HepG2 (cell line): ENCODE data around the gene PRSS8. TPM values are rescaled to one million over a fixed set of nuclear protein-coding genes. Genes with fewer than 3 reads are reported as not detected.
A peak's percentile ranks its signal among the peaks of the same experiment; 100 is the strongest.

Source experiments
- ADNP ChIP-seq: sonication (generic); formaldehyde crosslinking; IDR thresholded peaks from 2 replicates; pipeline ENCODE4 v1.4.0; 2020; ENCODE audit warnings: missing genetic modification reagents
- DR1 ChIP-seq: sonication (generic); formaldehyde crosslinking; IDR thresholded peaks from 2 replicates; pipeline ENCODE4 v1.8.0; 2021; ENCODE audit warnings: mild to moderate bottlenecking, missing genetic modification reagents, inconsistent platforms
- FOXC1 ChIP-seq: sonication (generic); formaldehyde crosslinking; IDR thresholded peaks from 2 replicates; pipeline ENCODE4 v1.8.0; 2022; ENCODE audit warnings: mild to moderate bottlenecking, missing genetic modification reagents, borderline replicate concordance
- FOXO1 ChIP-seq: sonication (generic); formaldehyde crosslinking; IDR thresholded peaks from 2 replicates; pipeline ENCODE4 v1.4.0; 2020; ENCODE audit warnings: missing genetic modification reagents
- GPN1 ChIP-seq: sonication (generic); formaldehyde crosslinking; IDR thresholded peaks from 2 replicates; pipeline ENCODE4 v1.5.1; 2020; ENCODE audit warnings: missing genetic modification reagents, borderline replicate concordance
- LCORL ChIP-seq, 2 experiments: fragments of 450-650 bp in 1 of 2; sonication (generic) in 1 of 2; formaldehyde crosslinking in 1 of 2; IDR thresholded peaks; 2 replicates each; pipeline versions ENCODE4 v1.5.0 to v1.6.1; 2017 to 2020; ENCODE audit warnings: antibody characterized with exemption in 1 of 2, missing genetic modification reagents in 1 of 2
- NFYC ChIP-seq: IDR thresholded peaks from 2 replicates; pipeline ENCODE4 v1.6.1; 2016; ENCODE audit warnings: missing genetic modification reagents, missing compliant biosample characterization
- NR1H2 ChIP-seq: sonication (generic); formaldehyde crosslinking; IDR thresholded peaks from 2 replicates; pipeline ENCODE4 v1.8.1; 2022; ENCODE audit warnings: low read depth, missing genetic modification reagents, borderline replicate concordance
- NR3C1 ChIP-seq: sonication (generic); formaldehyde crosslinking; IDR thresholded peaks from 2 replicates; pipeline ENCODE4 v1.4.0; 2020; ENCODE audit warnings: missing genetic modification reagents
- PHF5A ChIP-seq: IDR thresholded peaks from one replicate; pipeline ENCODE4 v1.6.1; 2018; ENCODE audit warnings: low read depth, missing genetic modification reagents; ENCODE audit not compliant: unreplicated experiment
- RELA ChIP-seq: sonication (generic); formaldehyde crosslinking; IDR thresholded peaks from 2 replicates; pipeline ENCODE4 v1.4.0; 2020; ENCODE audit warnings: missing genetic modification reagents
- TARDBP ChIP-seq: sonication (generic); formaldehyde crosslinking; IDR thresholded peaks from 2 replicates; pipeline ENCODE4 v1.8.0; 2022; ENCODE audit warnings: mild to moderate bottlenecking, missing genetic modification reagents
- U2AF1 ChIP-seq: fragments of 200-400 bp; formaldehyde crosslinking; optimal IDR thresholded peaks from 2 replicates; pipeline ENCODE3; 2017; ENCODE audit warnings: mild to moderate bottlenecking, low read depth, low read length
- ZNF207 ChIP-seq: fragments of 450-650 bp; IDR thresholded peaks from 2 replicates; pipeline ENCODE4 v1.6.1; 2016; ENCODE audit warnings: antibody characterized with exemption, borderline replicate concordance
- ZNF224 ChIP-seq: sonication (generic); formaldehyde crosslinking; IDR thresholded peaks from 2 replicates; pipeline ENCODE4 v1.5.0; 2020; ENCODE audit warnings: mild to moderate bottlenecking, missing genetic modification reagents
- ZNF317 ChIP-seq: sonication (generic); formaldehyde crosslinking; IDR thresholded peaks from 2 replicates; pipeline ENCODE4 v1.5.0; 2020; ENCODE audit warnings: mild to moderate bottlenecking, missing genetic modification reagents
- ZNF354B ChIP-seq: sonication (generic); formaldehyde crosslinking; IDR thresholded peaks from 2 replicates; pipeline ENCODE4 v1.8.0; 2022; ENCODE audit warnings: mild to moderate bottlenecking, missing genetic modification reagents
- ZNF382 ChIP-seq: sonication (generic); formaldehyde crosslinking; IDR thresholded peaks from 2 replicates; pipeline ENCODE4 v1.5.0; 2020; ENCODE audit warnings: missing genetic modification reagents, mild to moderate bottlenecking, borderline replicate concordance
- ZNF546 ChIP-seq: sonication (generic); formaldehyde crosslinking; conservative IDR thresholded peaks from 2 replicates; pipeline ENCODE4 v1.8.1; 2023; ENCODE audit warnings: mild to moderate bottlenecking, missing genetic modification reagents
- ZNF549 ChIP-seq: sonication (generic); formaldehyde crosslinking; IDR thresholded peaks from 2 replicates; pipeline ENCODE4 v1.5.0; 2020; ENCODE audit warnings: missing genetic modification reagents
- ZNF720 ChIP-seq: sonication (generic); formaldehyde crosslinking; IDR thresholded peaks from 2 replicates; pipeline ENCODE4 v1.4.0; 2020; ENCODE audit warnings: missing genetic modification reagents
- ZNF75D ChIP-seq: sonication (generic); formaldehyde crosslinking; IDR thresholded peaks from 2 replicates; pipeline ENCODE4 v1.8.1; 2023; ENCODE audit warnings: missing genetic modification reagents, mild to moderate bottlenecking, borderline replicate concordance
- ZNF775 ChIP-seq: sonication (generic); formaldehyde crosslinking; IDR thresholded peaks from 2 replicates; pipeline ENCODE4 v1.4.0; 2020; ENCODE audit warnings: missing genetic modification reagents, mild to moderate bottlenecking, moderate library complexity, borderline replicate concordance
- ZNF800 ChIP-seq: sonication (generic); formaldehyde crosslinking; IDR thresholded peaks from 2 replicates; pipeline ENCODE4 v1.4.0; 2020; ENCODE audit warnings: missing genetic modification reagents
- polyA plus RNA-seq, 8 experiments: library from polyadenylated mRNA; depleted of rRNA in 3 of 8; stranded (reverse) in 7 of 8; unstranded in 1 of 8; fragments of >200 nt; fragmentation: Illumina TruSeq in 4 of 8; extraction: Trizol in 4 of 8; gene quantifications; 2 replicates each; pipeline versions ENCODE4 v1.2.1 to v1.2.3, GENCODE V29; 2011 to 2016; ENCODE audit warnings: low read depth in 4 of 8, missing spikeins in 1 of 8, mixed read lengths in 1 of 8; ENCODE audit not compliant: insufficient read depth in 1 of 8
- total RNA-seq, 5 experiments: library from RNA; depleted of rRNA; stranded (reverse); fragments of >200 nt; fragmentation: Illumina TruSeq; extraction: Trizol; gene quantifications; 2 replicates each; pipeline ENCODE4 v1.2.3, GENCODE V29; 2016; ENCODE audit warnings: low read depth in 1 of 5
- TF ChIP-seq, protein P1 (sequence below): sonication (generic); formaldehyde crosslinking; IDR thresholded peaks from 2 replicates; pipeline ENCODE4 v1.4.0; 2020; ENCODE audit warnings: missing genetic modification reagents
- TF ChIP-seq, protein P2 (sequence below): sonication (generic); formaldehyde crosslinking; IDR thresholded peaks from 2 replicates; pipeline ENCODE4 v1.9.0; 2021; ENCODE audit warnings: missing genetic modification reagents, mild to moderate bottlenecking, borderline replicate concordance

Gene PRSS8
- total and polyA plus RNA-seq, 2 of the 13 experiments (the other 11 are each of a cell fraction or from before 2014, with no cell fraction given): 2.6 to 7.2 TPM

DNA sequence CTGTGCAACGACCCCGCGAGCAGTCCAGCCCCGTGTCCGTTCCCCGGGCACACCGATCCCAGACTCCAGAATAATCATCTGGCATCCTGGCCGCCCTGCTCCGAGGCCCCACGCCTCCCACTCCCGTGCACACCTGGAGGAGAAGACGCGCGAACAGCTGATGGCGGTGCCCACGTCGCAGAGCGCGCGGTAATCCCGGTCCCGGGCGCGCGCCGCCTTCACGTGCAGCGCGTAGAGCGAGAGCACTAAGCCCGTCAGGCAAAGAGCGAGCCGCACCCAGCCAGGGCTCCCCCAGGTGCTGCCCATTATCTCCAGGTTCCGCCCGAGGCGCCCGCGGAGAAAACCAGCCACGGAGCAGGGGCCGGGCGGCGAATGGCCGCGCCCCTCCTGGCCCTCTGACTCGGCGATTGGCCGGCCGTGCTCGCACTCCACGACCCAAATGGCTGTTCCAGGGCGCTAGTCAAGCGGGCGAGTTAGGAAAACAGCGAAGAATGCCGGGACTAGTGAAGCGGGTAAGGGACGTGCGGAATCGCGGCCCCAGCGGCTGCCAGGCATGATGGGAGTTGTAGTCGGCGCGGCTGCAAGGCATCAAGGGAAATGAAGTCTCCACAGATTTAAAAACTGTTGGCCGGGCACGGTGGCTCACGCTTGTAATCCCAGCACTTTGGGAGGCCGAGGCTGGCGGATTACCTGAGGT is 41.0 kb downstream of the PRSS8 start, which contains the start of gene VKORC1 (continued):
- TF ChIP-seq, protein P1, sequence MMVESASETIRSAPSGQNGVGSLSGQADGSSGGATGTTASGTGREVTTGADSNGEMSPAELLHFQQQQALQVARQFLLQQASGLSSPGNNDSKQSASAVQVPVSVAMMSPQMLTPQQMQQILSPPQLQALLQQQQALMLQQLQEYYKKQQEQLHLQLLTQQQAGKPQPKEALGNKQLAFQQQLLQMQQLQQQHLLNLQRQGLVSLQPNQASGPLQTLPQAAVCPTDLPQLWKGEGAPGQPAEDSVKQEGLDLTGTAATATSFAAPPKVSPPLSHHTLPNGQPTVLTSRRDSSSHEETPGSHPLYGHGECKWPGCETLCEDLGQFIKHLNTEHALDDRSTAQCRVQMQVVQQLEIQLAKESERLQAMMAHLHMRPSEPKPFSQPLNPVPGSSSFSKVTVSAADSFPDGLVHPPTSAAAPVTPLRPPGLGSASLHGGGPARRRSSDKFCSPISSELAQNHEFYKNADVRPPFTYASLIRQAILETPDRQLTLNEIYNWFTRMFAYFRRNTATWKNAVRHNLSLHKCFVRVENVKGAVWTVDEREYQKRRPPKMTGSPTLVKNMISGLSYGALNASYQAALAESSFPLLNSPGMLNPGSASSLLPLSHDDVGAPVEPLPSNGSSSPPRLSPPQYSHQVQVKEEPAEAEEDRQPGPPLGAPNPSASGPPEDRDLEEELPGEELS (CRISPR knock-in tag): peak; percentile 72
- TF ChIP-seq ZNF354B (CRISPR knock-in tag) (0 out of 2 replicates have a peak, but pooled peaks have one; percentile 46), ZNF207 (no peak), FOXO1 (peak; percentile 36; the same call in 1 of the 2 replicates), NR1H2 (CRISPR knock-in tag) (0 out of 2 replicates have a peak, but pooled peaks have one; percentile 28), PHF5A (CRISPR knock-in tag) (peak; percentile 35), NR3C1 (CRISPR knock-in tag) (no peak), ZNF720 (CRISPR knock-in tag) (peak; percentile 63; the same call in 1 of the 2 replicates), ZNF224 (0 out of 2 replicates have a peak, but pooled peaks have one; percentile 49), DR1 (CRISPR knock-in tag) (peak; percentile 97), ZNF546 (peak; percentile 89), NFYC (CRISPR knock-in tag) (peak; percentile 85), U2AF1 (no peak), ZNF382 (CRISPR knock-in tag) (no peak), RELA (0 out of 2 replicates have a peak, but pooled peaks have one; percentile 40), LCORL (IDR thresholded peaks at IDR 0.05) (no peak), LCORL (CRISPR knock-in tag; IDR thresholded peaks at IDR 0.05) (peak; percentile 85), TARDBP (CRISPR knock-in tag) (peak; percentile 49; the same call in 1 of the 2 replicates), ZNF75D (CRISPR knock-in tag) (no peak), ZNF317 (CRISPR knock-in tag) (peak; percentile 89), FOXC1 (CRISPR knock-in tag) (0 out of 2 replicates have a peak, but pooled peaks have one; percentile 28), ZNF549 (CRISPR knock-in tag) (peak; percentile 36; the same call in 1 of the 2 replicates), GPN1 (CRISPR knock-in tag) (0 out of 2 replicates have a peak, but pooled peaks have one; percentile 43), ADNP (CRISPR knock-in tag) (peak; percentile 83), ZNF775 (CRISPR knock-in tag) (0 out of 2 replicates have a peak, but pooled peaks have one; percentile 28), ZNF800 (CRISPR knock-in tag) (peak; percentile 96)
- TF ChIP-seq, protein P2, sequence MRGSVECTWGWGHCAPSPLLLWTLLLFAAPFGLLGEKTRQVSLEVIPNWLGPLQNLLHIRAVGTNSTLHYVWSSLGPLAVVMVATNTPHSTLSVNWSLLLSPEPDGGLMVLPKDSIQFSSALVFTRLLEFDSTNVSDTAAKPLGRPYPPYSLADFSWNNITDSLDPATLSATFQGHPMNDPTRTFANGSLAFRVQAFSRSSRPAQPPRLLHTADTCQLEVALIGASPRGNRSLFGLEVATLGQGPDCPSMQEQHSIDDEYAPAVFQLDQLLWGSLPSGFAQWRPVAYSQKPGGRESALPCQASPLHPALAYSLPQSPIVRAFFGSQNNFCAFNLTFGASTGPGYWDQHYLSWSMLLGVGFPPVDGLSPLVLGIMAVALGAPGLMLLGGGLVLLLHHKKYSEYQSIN (CRISPR knock-in tag): no peak
